Mucosa of descending colon (tissue), 3 donors: ENCODE data around the gene STK25. TPM values are rescaled to one million over a fixed set of nuclear protein-coding genes. Genes with fewer than 3 reads are reported as not detected.
A peak's percentile ranks its signal among the peaks of the same experiment; 100 is the strongest.

Experiments used
- ATAC-seq: fragments of 200-7000 bp; cut with Tn5 transposase; one replicate; pipeline ENCODE4 v1.9.1; 2020; ENCODE audit warnings: mild to moderate bottlenecking, moderate library complexity
- DNase-seq, 3 donors: peaks; one replicate each; pipeline ENCODE4 v3.0.0-alpha.2; 2020
- H3K36me3 ChIP-seq: fragments of 200-600 bp; one replicate; pipeline ENCODE4 v1.8.0; 2021; ENCODE audit warnings: low read depth, mild to moderate bottlenecking
- H3K4me1 ChIP-seq: fragments of 200-600 bp; one replicate; pipeline ENCODE4 v1.8.0; 2021; ENCODE audit warnings: low read depth, mild to moderate bottlenecking
- H3K4me3 ChIP-seq: fragments of 200-600 bp; one replicate; pipeline ENCODE4 v1.8.0; 2021; ENCODE audit warnings: mild to moderate bottlenecking
- H3K9me3 ChIP-seq: fragments of 200-600 bp; one replicate; pipeline ENCODE4 v1.8.0; 2021; ENCODE audit warnings: mild to moderate bottlenecking
- intact Hi-C, 2 donors: fragments of 100-400 bp; cut with DNase I in 1 of 2; cut with micrococcal nuclease in 1 of 2; formaldehyde crosslinking; loops; one replicate each; pipeline versions ENCODE4 v1.11.0 to v1.11.1; 2022; cut with DNase I, micrococcal nuclease
- total RNA-seq, 3 donors: library from RNA; stranded (reverse); fragmentation: NEBNext Ultra II Directional in 2 of 3; extraction: Animal tissue kit (Norgen Biotek cat#: 25700) in 2 of 3; gene quantifications; one replicate each; pipeline versions ENCODE4 v1.2.1 to v1.2.4, GENCODE V29; 2021 to 2023
- TF ChIP-seq, protein P1 (sequence below): fragments of 200-600 bp; IDR thresholded peaks from one replicate; pipeline ENCODE4 v1.8.0; 2022; ENCODE audit warnings: antibody characterized with exemption, mild to moderate bottlenecking
- donor health status: DM: no; HTN: no; CAD: no; lungs with moderate emphysema.
- donor health status: DM: no; HTN: no; CAD: no.
- donor health status: DM: no; HTN: yes; CAD: no.

The STK25 gene
- total RNA-seq, 3 donors from 2014 or later: 89.8 to 137 (median 129) TPM

DNA sequence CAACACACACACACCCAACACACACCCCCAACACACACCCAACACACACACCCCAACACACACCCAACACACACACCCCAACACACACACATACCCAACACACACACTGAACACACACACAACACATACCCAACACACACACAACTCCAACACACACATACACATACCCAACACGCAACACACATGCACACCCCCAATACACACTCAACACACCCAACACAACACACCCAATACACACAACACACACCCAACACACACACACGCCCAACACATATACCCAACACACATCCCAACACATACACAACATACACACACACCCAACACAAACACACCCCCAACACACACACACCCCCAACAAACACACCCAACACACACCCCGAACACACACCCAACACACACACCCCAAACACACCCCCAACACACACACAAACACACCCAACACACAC lies 8.2 kb upstream of the STK25 start:
- no peak overlapping the region for H3K4me3 ChIP-seq
- TF ChIP-seq, protein P1, sequence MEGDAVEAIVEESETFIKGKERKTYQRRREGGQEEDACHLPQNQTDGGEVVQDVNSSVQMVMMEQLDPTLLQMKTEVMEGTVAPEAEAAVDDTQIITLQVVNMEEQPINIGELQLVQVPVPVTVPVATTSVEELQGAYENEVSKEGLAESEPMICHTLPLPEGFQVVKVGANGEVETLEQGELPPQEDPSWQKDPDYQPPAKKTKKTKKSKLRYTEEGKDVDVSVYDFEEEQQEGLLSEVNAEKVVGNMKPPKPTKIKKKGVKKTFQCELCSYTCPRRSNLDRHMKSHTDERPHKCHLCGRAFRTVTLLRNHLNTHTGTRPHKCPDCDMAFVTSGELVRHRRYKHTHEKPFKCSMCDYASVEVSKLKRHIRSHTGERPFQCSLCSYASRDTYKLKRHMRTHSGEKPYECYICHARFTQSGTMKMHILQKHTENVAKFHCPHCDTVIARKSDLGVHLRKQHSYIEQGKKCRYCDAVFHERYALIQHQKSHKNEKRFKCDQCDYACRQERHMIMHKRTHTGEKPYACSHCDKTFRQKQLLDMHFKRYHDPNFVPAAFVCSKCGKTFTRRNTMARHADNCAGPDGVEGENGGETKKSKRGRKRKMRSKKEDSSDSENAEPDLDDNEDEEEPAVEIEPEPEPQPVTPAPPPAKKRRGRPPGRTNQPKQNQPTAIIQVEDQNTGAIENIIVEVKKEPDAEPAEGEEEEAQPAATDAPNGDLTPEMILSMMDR: no peak
- DNase-seq (no peak), ATAC-seq (no peak)
- no peaks in the 10 kb centered on the region for H3K4me1 ChIP-seq
- no peaks in the 10 kb centered on the region for H3K36me3 ChIP-seq
- intact Hi-C loops: no loop called here
- no peaks in the 10 kb centered on the region for H3K9me3 ChIP-seq

DNA sequence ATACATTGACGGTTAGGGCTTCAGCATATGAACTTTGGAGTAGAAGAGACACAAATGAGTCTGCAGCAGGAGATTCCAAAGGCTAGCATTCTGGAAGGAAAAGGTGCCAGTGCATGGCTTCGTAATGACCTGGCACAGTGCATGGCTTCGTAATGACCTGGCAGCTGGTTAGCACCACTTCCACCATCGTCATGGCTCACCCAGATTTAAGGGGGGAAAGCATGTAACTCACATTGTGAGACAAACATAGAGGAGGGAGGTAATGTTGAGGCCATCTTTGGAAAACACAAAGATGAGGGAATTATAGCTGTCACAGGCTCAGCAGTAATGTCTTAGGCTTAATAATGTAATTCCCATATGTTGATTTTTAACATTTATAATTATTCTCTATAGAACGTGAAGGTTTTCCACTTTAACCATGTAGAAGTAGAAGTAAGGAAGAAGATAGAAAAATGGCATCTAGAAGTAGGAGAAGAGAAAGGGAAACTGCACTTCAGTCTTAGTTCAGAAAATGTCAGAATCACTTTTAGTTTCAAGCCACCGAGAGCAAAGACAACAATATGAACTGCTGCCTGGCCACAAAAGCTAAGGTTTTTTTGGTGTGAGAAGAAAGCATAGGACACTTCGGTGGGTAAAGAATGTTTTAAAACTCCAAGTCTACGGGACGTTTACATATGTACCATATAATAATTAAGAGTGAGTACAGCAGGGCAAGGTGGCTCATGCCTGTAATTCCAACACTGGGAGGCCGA lies 6.8 kb upstream of the STK25 start:
- intact Hi-C loops: no loop called here
- no peak for DNase-seq

DNA sequence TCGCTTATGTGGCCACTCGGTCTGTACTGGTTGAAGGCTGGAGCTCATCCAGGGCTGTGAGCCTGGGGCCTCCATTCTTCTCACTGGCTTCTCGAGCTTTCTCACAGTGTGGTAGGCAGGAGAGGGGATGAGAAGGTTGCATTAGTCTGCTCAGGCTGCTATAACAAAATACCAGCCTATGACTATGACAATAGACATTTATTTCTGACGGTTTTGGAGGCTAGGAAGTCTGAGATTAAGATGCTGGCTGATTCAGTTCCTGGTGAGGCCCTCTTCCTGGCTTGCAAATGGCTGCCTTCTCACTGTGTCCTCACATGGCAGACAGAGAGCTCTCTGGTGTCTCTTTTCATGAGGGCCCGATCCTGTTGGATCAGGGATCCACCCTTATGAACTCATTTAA lies 6.2 kb upstream of the STK25 start:
- intact Hi-C loops: no loop called here
- Histone ChIP-seq H3K9me3 (no peaks in the 10 kb centered on the region), H3K36me3 (no peaks in the 10 kb centered on the region), H3K4me1 (peaks cover under 1% of the 10 kb centered on the region), H3K4me3 (no peak overlapping the region)
- ATAC-seq (no peak), DNase-seq (no peak)
- TF ChIP-seq, protein P1: no peak

More for the DNA sequence above, 6.8 kb upstream of the STK25 start:
- no peak overlapping the region for H3K4me3 ChIP-seq
- no peaks in the 10 kb centered on the region for H3K4me1 ChIP-seq
- TF ChIP-seq, protein P1: no peak
- no peak for ATAC-seq
- H3K36me3 ChIP-seq: no peaks in the 10 kb centered on the region
- no peaks in the 10 kb centered on the region for H3K9me3 ChIP-seq

DNA sequence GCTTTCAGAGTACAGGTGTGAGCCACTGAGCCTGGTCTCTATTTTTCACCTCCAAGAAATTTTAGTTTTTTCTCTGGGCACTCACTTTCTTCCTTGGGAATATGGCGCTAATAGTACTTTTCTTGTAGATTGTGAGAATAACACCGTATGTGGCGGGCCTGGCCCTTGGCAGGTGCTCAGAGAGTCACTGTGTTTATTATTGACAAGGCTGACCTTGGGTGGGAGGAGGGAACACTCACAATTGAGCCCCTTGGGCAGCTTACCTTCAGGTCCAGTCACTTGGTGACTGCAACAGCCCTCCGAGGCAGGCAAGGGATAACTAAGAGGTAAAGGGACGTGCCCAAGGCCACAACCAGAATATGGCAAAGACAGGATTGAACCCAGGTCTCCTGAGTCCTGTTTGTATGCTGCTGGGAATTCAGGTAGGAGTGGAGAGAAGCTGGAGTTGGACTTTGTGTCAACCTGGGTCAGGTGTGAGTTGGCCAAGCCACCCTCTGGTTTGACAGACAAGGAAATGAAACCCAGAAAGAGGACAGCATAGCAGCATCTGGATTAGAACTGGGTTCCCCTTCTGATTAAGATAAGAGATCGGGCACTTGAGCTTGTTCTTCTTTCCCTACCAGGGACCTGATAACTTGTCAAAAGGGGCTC lies 2.8 kb upstream of the STK25 start:
- H3K4me1 ChIP-seq: peaks cover 19% of the 10 kb centered on the region
- intact Hi-C loops: no loop called here
- no peaks in the 10 kb centered on the region for H3K36me3 ChIP-seq
- DNase-seq (no peak), ATAC-seq (no peak)
- H3K9me3 ChIP-seq: no peaks in the 10 kb centered on the region
- H3K4me3 ChIP-seq: no peak overlapping the region
- TF ChIP-seq, protein P1: no peak

DNA sequence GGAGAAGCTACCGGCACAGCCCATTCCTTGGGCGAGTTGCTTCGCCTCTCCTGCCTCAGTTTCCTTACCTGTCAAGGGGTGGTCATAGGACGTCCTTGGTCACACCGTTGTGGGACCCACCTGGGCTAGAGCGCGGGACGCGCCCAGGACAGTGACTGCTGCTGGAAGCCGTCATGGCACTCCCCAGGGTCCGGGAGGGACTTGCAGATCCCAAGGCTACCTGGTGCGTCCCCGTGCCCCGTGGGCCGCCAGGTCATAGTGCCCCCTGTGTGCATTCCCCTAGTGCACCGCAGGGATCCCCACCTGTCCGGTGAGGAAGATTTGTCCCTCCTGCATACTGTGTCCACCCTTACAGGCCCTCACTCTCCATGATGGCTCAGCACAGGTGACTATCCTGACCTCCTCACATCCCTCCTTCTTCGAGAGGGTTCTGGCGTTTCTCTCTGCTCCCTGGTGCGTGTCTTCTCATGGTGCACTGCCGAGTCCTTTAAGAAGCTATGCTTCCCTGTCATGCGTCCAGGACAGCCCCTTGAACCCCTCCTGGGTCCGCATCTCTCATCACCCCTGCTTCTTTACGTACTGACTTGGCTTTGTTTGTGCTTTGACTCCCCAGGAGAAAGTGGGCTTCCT lies 886 bp upstream of the STK25 start:
- DNase-seq (no peak), ATAC-seq (peak; percentile 0)
- H3K36me3 ChIP-seq: no peaks in the 10 kb centered on the region
- intact Hi-C loops: no loop called here
- H3K9me3 ChIP-seq: no peaks in the 10 kb centered on the region
- H3K4me3 ChIP-seq: peak overlapping the region; percentile 90
- TF ChIP-seq, protein P1: no peak
- H3K4me1 ChIP-seq: peaks cover 19% of the 10 kb centered on the region
